Measurements from ENCODE around the gene IDI1.

Gene IDI1

DNA sequence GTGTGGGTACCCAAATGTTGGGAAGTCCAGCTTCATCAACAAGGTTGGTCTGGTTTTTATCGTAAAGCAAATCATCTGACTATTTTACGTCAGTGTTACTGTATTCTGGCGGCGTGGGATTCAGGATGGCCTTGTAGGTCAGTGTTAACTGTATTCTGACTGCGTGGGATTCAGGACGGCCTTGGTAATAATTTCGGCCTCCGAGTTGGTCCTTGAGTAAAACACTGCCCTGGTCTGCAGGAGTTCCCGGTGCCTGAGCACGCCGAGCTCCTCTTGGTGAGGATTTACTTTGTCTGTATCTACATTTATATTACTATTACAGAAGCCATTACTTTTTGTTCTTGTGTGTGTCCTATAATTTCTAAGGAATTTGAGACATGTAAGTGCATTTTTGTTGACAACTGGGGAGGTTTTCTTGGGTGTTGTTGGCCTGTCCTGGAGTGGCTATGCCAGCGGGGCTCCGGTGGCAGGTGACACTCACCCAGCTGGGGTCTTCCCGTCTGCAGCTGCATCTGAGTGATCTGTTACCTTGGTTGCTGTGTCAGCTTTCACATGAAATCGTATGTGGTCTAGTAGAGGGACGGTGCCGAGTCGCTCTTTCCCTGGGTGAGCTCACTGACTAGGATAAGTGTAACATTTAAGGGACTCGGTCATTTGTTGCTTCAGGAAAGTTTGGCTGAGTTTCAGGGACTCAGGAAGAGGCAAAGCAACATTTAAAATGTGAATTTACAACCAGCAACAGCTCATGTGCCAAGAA lies 51.5 kb downstream of the IDI1 start:
- H3K4me3 ChIP-seq (ENCODE audit: insufficient read depth, low read depth, low read length): no peak overlapping the region
- H3K27ac ChIP-seq (ENCODE audit: insufficient read depth, low read depth, low read length, poor library complexity, severe bottlenecking): no peak overlapping the region
- peaks cover 71% of the 10 kb centered on the region for H3K36me3 ChIP-seq (ENCODE audit: control insufficient read depth, insufficient read depth, low read length)
- no peaks in the 10 kb centered on the region for H3K9me3 ChIP-seq (ENCODE audit: control insufficient read depth, low read length)
- 88 to 92% methylated on average over 17 to 19 of the region's 19 CpGs for WGBS, 2 experiments
- H3K4me1 ChIP-seq (ENCODE audit: control insufficient read depth, insufficient read depth, low read length): no peaks in the 10 kb centered on the region
- no peaks in the 10 kb centered on the region for H3K27me3 ChIP-seq (ENCODE audit: control insufficient read depth, insufficient read depth, low read length, poor library complexity, severe bottlenecking)

DNA sequence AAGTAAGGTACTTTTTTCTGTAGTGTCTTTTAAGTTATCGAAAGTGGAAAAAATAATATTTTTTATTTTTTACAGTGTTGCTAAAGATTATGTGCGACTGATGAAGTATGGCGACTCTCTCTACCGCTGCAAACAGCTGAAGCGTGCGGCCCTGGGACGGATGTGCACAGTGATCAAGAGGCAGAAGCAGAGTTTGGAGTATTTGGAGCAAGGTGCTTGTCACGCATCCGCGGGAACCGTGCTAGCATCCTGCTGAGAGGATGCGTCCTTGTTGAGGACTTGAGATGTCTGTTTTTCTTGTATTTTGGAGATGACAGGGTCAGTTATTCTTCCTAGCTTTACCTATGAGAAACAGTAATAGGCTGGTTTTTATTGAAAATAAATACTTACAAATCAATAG lies 52.9 kb downstream of the IDI1 start:
- 98% methylated on average over 12 of the region's 12 CpGs for WGBS, 2 experiments
- H3K9me3 ChIP-seq (ENCODE audit: control insufficient read depth, low read length): no peaks in the 10 kb centered on the region
- H3K4me3 ChIP-seq (ENCODE audit: insufficient read depth, low read depth, low read length): no peak overlapping the region
- H3K4me1 ChIP-seq (ENCODE audit: control insufficient read depth, insufficient read depth, low read length): no peaks in the 10 kb centered on the region
- peaks cover 57% of the 10 kb centered on the region for H3K36me3 ChIP-seq (ENCODE audit: control insufficient read depth, insufficient read depth, low read length)
- no peak overlapping the region for H3K27ac ChIP-seq (ENCODE audit: insufficient read depth, low read depth, low read length, poor library complexity, severe bottlenecking)
- H3K27me3 ChIP-seq (ENCODE audit: control insufficient read depth, insufficient read depth, low read length, poor library complexity, severe bottlenecking): no peaks in the 10 kb centered on the region

DNA sequence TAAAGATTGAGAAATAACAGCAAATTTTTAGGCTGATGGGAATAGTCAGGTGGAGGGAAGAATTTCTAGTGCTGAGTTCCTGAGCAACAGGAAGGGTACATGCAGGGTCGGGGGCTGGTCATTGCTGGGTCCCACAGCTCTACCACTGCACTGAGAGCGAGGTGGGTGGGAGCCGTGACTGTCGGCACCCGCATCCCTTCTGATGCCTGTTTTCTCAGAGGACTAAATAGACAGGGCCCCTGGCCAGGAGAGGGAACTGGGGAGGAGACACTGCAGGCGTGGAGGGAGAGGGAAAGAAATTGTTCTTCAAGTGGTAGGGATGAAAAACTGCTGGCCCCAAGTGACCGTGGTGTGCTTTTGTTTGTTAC lies 53.4 kb downstream of the IDI1 start:
- Histone ChIP-seq H3K27me3 (ENCODE audit: control insufficient read depth, insufficient read depth, low read length, poor library complexity, severe bottlenecking) (no peaks in the 10 kb centered on the region), H3K9me3 (ENCODE audit: control insufficient read depth, low read length) (no peaks in the 10 kb centered on the region), H3K4me3 (ENCODE audit: insufficient read depth, low read depth, low read length) (no peak overlapping the region), H3K36me3 (ENCODE audit: control insufficient read depth, insufficient read depth, low read length) (peaks cover 52% of the 10 kb centered on the region), H3K4me1 (ENCODE audit: control insufficient read depth, insufficient read depth, low read length) (no peaks in the 10 kb centered on the region), H3K27ac (ENCODE audit: insufficient read depth, low read depth, low read length, poor library complexity, severe bottlenecking) (no peak overlapping the region)
- 96 to 97% methylated on average over 7 of the region's 7 CpGs for WGBS, 2 experiments

DNA sequence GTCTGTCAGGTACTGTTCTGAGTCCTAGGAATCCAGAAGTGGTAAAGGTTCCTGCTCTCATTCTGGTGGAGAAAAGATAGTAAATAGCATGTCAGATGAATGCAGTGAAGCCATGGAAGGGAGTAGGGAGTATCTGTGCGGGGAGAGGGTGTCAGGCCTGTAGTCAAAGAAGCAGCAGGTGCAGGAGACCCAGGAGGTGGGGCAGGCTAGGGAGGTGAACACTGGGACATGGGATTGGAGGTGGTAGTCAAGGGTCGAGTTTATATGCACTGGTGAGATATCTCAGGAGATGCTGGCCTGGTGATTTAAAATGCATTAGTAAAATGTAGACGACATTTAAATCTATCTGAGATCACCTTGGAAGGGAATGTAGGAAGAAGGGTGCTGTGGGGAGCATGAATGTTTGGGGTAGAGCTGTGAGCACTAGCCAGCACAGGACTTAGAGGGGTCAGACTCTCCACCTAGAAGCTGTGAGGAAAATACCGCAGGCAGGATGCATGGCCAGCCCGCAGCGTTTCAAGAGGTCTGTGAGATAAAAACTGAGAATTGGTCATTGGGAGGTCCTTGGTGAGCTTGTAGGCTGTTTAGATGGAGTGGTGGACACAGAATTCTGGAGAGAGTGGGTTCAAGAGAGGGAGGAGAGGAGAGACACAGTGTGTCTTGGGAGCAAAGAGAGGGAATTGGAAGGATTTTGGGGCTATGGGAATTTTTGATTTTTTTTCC lies 53.9 kb downstream of the IDI1 start:
- H3K36me3 ChIP-seq (ENCODE audit: control insufficient read depth, insufficient read depth, low read length): peaks cover 48% of the 10 kb centered on the region
- no peaks in the 10 kb centered on the region for H3K27me3 ChIP-seq (ENCODE audit: control insufficient read depth, insufficient read depth, low read length, poor library complexity, severe bottlenecking)
- WGBS, 2 experiments: 95 to 96% methylated on average over 6 of the region's 6 CpGs
- H3K4me1 ChIP-seq (ENCODE audit: control insufficient read depth, insufficient read depth, low read length): no peaks in the 10 kb centered on the region
- H3K27ac ChIP-seq (ENCODE audit: insufficient read depth, low read depth, low read length, poor library complexity, severe bottlenecking): no peak overlapping the region
- no peaks in the 10 kb centered on the region for H3K9me3 ChIP-seq (ENCODE audit: control insufficient read depth, low read length)
- no peak overlapping the region for H3K4me3 ChIP-seq (ENCODE audit: insufficient read depth, low read depth, low read length)

DNA sequence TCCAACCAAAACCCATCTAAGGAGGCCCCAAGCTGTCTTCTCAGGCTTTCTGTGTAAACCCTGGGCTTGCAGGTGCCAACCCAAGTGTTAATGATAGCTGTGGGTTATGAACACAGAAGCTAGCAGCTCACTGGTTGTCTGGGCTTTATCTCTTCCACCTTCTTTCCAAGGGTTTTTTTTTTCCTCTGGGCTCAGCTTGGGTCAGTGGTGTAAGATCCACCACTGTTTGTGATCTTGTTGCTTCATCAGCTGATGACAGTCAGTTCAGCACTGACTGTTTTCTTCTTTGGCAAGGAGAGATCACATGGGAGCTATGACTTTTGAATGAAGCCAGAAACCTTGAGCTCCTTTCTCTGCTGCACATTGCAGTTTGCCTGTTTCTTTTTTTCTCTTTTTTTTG lies 56.0 kb downstream of the IDI1 start:
- Histone ChIP-seq H3K4me3 (ENCODE audit: insufficient read depth, low read depth, low read length) (no peak overlapping the region), H3K27me3 (ENCODE audit: control insufficient read depth, insufficient read depth, low read length, poor library complexity, severe bottlenecking) (no peaks in the 10 kb centered on the region), H3K9me3 (ENCODE audit: control insufficient read depth, low read length) (no peaks in the 10 kb centered on the region), H3K4me1 (ENCODE audit: control insufficient read depth, insufficient read depth, low read length) (peaks cover 3% of the 10 kb centered on the region), H3K36me3 (ENCODE audit: control insufficient read depth, insufficient read depth, low read length) (peaks cover 31% of the 10 kb centered on the region), H3K27ac (ENCODE audit: insufficient read depth, low read depth, low read length, poor library complexity, severe bottlenecking) (no peak overlapping the region)

DNA sequence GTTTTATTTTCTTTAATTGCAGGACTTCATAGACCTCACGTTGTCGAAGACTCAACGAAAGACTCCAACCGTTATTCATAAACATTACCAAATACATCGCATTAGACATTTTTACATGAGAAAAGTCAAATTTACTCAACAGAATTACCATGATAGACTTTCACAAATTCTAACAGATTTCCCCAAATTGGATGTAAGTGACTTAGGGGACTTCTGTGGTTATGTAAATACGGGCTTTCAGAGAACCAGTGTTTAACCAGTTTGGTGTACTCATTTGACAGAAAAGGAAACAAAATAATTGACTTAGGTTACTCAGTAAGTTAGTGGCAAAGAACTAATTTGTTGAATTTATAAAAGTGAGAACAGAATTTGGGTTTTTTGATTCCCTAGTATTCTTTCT lies 56.5 kb downstream of the IDI1 start:
- WGBS, 2 experiments: 96 to 99% methylated on average over 6 of the region's 6 CpGs
- H3K27ac ChIP-seq (ENCODE audit: insufficient read depth, low read depth, low read length, poor library complexity, severe bottlenecking): no peak overlapping the region
- H3K27me3 ChIP-seq (ENCODE audit: control insufficient read depth, insufficient read depth, low read length, poor library complexity, severe bottlenecking): no peaks in the 10 kb centered on the region
- H3K4me3 ChIP-seq (ENCODE audit: insufficient read depth, low read depth, low read length): no peak overlapping the region
- peaks cover 28% of the 10 kb centered on the region for H3K36me3 ChIP-seq (ENCODE audit: control insufficient read depth, insufficient read depth, low read length)
- no peaks in the 10 kb centered on the region for H3K9me3 ChIP-seq (ENCODE audit: control insufficient read depth, low read length)
- H3K4me1 ChIP-seq (ENCODE audit: control insufficient read depth, insufficient read depth, low read length): peaks cover 3% of the 10 kb centered on the region

DNA sequence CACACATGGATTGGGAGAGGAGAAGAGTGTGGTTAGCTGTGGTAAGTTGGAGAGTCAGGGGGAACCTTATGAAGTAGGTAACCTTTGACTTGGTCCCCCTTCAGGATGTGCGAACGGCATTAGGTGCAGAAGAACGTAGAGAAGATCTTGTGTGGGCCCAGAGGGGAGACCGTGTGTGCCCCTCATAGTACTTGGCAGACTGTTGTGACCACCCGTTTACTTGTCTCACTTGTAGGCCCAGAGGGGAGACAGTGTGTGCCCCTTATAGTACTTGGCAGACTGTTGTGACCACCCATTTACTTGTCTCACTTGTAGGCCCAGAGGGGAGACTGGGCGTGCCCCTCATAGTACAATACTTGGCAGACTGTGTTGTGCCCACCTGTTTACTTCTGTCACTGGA lies 58.1 kb downstream of the IDI1 start:
- Histone ChIP-seq H3K4me3 (ENCODE audit: insufficient read depth, low read depth, low read length) (no peak overlapping the region), H3K36me3 (ENCODE audit: control insufficient read depth, insufficient read depth, low read length) (peaks cover 13% of the 10 kb centered on the region), H3K27ac (ENCODE audit: insufficient read depth, low read depth, low read length, poor library complexity, severe bottlenecking) (no peak overlapping the region), H3K9me3 (ENCODE audit: control insufficient read depth, low read length) (no peaks in the 10 kb centered on the region), H3K4me1 (ENCODE audit: control insufficient read depth, insufficient read depth, low read length) (peaks cover 3% of the 10 kb centered on the region), H3K27me3 (ENCODE audit: control insufficient read depth, insufficient read depth, low read length, poor library complexity, severe bottlenecking) (no peaks in the 10 kb centered on the region)
- WGBS, 2 experiments: 95 to 97% methylated on average over 6 of the region's 6 CpGs

All from ectodermal cell (in vitro differentiated cells).